ENCODE measurements around the gene BRPF1.
"Not testable (repeated sequence)": the region's sequence is repeated elsewhere in the genome, so short reads cannot be mapped to it uniquely, and the experiment has no call there.

The BRPF1 gene

GRCh38 chr3:9770276-9770812 is 38.8 kb downstream of the BRPF1 start:
- DNase-seq = no peak

- not testable (repeated sequence) for DNase-seq
These were observed 39.5 kb downstream of the BRPF1 start for GRCh38 chr3:9771007-9771406.

- DNase-seq = no peak
These were observed 45.6 kb downstream of the BRPF1 start for GRCh38 chr3:9776896-9777693.

GRCh38 chr3:9777694-9778021 is 46.1 kb downstream of the BRPF1 start:
- no peak for DNase-seq

GRCh38 chr3:9778143-9779074 is 46.9 kb downstream of the BRPF1 start:
- no peak for DNase-seq

GRCh38 chr3:9779075-9779593 is 47.6 kb downstream of the BRPF1 start:
- no peak for DNase-seq

GRCh38 chr3:9779721-9780457 is 48.4 kb downstream of the BRPF1 start:
- no peak for DNase-seq

GRCh38 chr3:9780458-9780812 is 48.9 kb downstream of the BRPF1 start:
- DNase-seq = no peak

GRCh38 chr3:9780910-9781309 is 49.4 kb downstream of the BRPF1 start:
- DNase-seq = no peak

- DNase-seq = no peak
These were observed 50.0 kb downstream of the BRPF1 start for GRCh38 chr3:9781551-9781950.

- no peak for DNase-seq
These were observed 50.6 kb downstream of the BRPF1 start for GRCh38 chr3:9781978-9782603.

- DNase-seq = no peak
These were observed 51.2 kb downstream of the BRPF1 start for GRCh38 chr3:9782770-9783169.

- no peak for DNase-seq
These were observed 52.4 kb downstream of the BRPF1 start for GRCh38 chr3:9783954-9784353.

GRCh38 chr3:9784965-9785364 is 53.4 kb downstream of the BRPF1 start:
- no peak for DNase-seq

- DNase-seq = no peak
These were observed 54.1 kb downstream of the BRPF1 start for GRCh38 chr3:9785602-9786001.

- DNase-seq = no peak
These were observed 54.7 kb downstream of the BRPF1 start for GRCh38 chr3:9786209-9786739.

GRCh38 chr3:9786825-9787669 is 55.5 kb downstream of the BRPF1 start:
- DNase-seq = no peak

GRCh38 chr3:9787714-9788113 is 56.2 kb downstream of the BRPF1 start:
- no peak for DNase-seq

- DNase-seq = no peak
These were observed 59.6 kb downstream of the BRPF1 start for GRCh38 chr3:9791127-9791526.

GRCh38 chr3:9791790-9792404 is 60.4 kb downstream of the BRPF1 start:
- no peak for DNase-seq
